DOHH2 (cell line): ENCODE results near the gene FAM229B.

Source experiments
- CTCF ChIP-seq: fragments of 200-600 bp; sonication (generic); IDR thresholded peaks from one replicate; pipeline ENCODE4 v1.5.1; 2014; ENCODE audit warnings: antibody characterized with exemption, mild to moderate bottlenecking, low read depth, low read length; ENCODE audit not compliant: poor library complexity, severe bottlenecking
- EZH2phosphoT487 ChIP-seq: fragments of 200-600 bp; sonication (generic); IDR thresholded peaks from 2 replicates; pipeline ENCODE4 v1.6.1; 2017; ENCODE audit warnings: borderline replicate concordance, mild to moderate bottlenecking, antibody characterized with exemption, low read length, moderate library complexity, mixed read lengths

GRCh38 chr6:112044856-112045255 lies 42.5 kb upstream of the FAM229B start:
- TF ChIP-seq CTCF, result no peak
- no peak for TF ChIP-seq EZH2phosphoT487
